WI38 (cell line): ENCODE measurements around the gene OR9Q1.

Experiments
- H3K4me3 ChIP-seq: 2 replicates; pipeline ENCODE4 v1.5.1; 2011; ENCODE audit warnings: low read depth, mild to moderate bottlenecking, control low read depth, low read length
- CTCF ChIP-seq: IDR thresholded peaks from 2 replicates; pipeline ENCODE4 v1.5.1; 2012; ENCODE audit warnings: low read depth, mild to moderate bottlenecking, control low read depth, low read length

The OR9Q1 gene

GRCh38 chr11:58127350-58127749 is 103.7 kb downstream of the OR9Q1 start:
- TF ChIP-seq CTCF = no peak
- no peak overlapping the region for H3K4me3 ChIP-seq

GRCh38 chr11:58133309-58134076 is 109.8 kb downstream of the OR9Q1 start:
- TF ChIP-seq CTCF = no peak
- no peak overlapping the region for H3K4me3 ChIP-seq

GRCh38 chr11:58134151-58134550 is 110.5 kb downstream of the OR9Q1 start:
- no peak overlapping the region for H3K4me3 ChIP-seq
- TF ChIP-seq CTCF = no peak

GRCh38 chr11:58135171-58135570 is 111.5 kb downstream of the OR9Q1 start:
- no peak for TF ChIP-seq CTCF
- H3K4me3 ChIP-seq = no peak overlapping the region

GRCh38 chr11:58142761-58143160 is 119.1 kb downstream of the OR9Q1 start:
- H3K4me3 ChIP-seq = no peak overlapping the region
- no peak for TF ChIP-seq CTCF

- TF ChIP-seq CTCF = no peak
Measured at GRCh38 chr11:58152781-58153180, 129.1 kb downstream of the OR9Q1 start.

GRCh38 chr11:58164389-58164788 is 140.7 kb downstream of the OR9Q1 start:
- no peak for TF ChIP-seq CTCF
- H3K4me3 ChIP-seq = no peak overlapping the region

More at GRCh38 chr11:58152781-58153180, 129.1 kb downstream of the OR9Q1 start:
- H3K4me3 ChIP-seq = no peak overlapping the region
